ENCODE data around the gene C1QA. TPM values are rescaled to one million over a fixed set of nuclear protein-coding genes. Genes with fewer than 3 reads are reported as not detected.

Gene C1QA
- total RNA-seq, 6 experiments from 2014 or later, result not detected

- H3K27ac Mint-ChIP-seq, result no peak overlapping the region
- no peak for DNase-seq
- TF ChIP-seq CTCF (IDR thresholded peaks at IDR 0.05), result no peak
- H3K4me1 Mint-ChIP-seq (ENCODE audit: low read depth), result 0 out of 2 replicates have a peak, but pooled peaks cover 5% of the 10 kb centered on the region
- H3K36me3 Mint-ChIP-seq (ENCODE audit: low read depth), result no peaks in the 10 kb centered on the region
- no peak overlapping the region for H3K4me3 Mint-ChIP-seq
- no peaks in the 10 kb centered on the region for H3K9me3 Mint-ChIP-seq
- peaks cover 56% of the 10 kb centered on the region for H3K27me3 Mint-ChIP-seq (ENCODE audit: insufficient read depth)
These were observed 43.3 kb upstream of the C1QA start for GRCh38 chr1:22592919-22593790.

DNA sequence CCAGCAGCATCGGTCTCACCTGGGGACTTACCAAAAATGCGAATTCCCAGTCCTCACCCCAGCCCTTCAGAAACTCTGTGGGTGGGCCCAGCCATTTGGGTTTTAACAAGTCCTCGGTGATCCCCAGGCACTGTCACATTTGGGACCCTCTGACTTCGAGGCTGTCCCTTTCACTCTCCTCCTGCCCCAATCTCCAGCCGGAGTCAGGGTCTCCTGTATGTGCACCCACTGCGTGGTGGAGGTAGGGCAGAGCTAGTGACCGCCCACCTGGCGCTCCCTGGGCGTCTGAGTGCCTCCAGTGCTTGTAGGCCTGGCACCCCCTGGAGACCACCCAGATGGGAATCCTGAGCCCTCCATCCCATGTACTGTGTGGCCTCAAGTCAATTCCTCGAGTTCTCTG lies 42.0 kb upstream of the C1QA start:
- H3K27me3 Mint-ChIP-seq (ENCODE audit: insufficient read depth), result peaks cover 50% of the 10 kb centered on the region
- no peak for DNase-seq
- no peaks in the 10 kb centered on the region for H3K9me3 Mint-ChIP-seq
- H3K4me3 Mint-ChIP-seq, result no peak overlapping the region
- 0 out of 2 replicates have a peak, but pooled peaks cover 5% of the 10 kb centered on the region for H3K4me1 Mint-ChIP-seq (ENCODE audit: low read depth)
- H3K27ac Mint-ChIP-seq, result no peak overlapping the region
- no peak for TF ChIP-seq CTCF (IDR thresholded peaks at IDR 0.05)
- no peaks in the 10 kb centered on the region for H3K36me3 Mint-ChIP-seq (ENCODE audit: low read depth)

DNA sequence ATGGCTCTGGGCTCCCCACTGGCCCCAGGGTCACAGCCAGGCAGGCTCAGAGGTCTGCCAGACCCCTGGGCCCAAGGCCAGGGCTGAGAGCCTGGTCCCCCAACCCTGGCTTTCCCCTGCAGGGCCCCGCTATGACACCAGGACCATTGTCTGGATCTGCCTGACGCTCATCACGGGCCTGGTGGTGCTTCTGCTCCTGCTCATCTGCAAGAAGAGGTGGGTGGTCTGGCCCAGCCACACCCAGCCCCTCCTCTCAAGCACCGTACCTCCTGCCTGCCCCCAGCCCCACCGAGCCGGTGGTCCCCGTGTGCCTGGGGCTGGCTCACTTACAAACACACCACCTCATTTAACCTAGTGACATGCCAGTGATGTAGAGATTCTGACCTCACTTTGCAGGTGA lies 41.3 kb upstream of the C1QA start:
- Mint-ChIP-seq H3K4me3 (no peak overlapping the region), H3K27ac (no peak overlapping the region), H3K9me3 (no peaks in the 10 kb centered on the region), H3K36me3 (ENCODE audit: low read depth) (no peaks in the 10 kb centered on the region), H3K4me1 (ENCODE audit: low read depth) (0 out of 2 replicates have a peak, but pooled peaks cover 5% of the 10 kb centered on the region), H3K27me3 (ENCODE audit: insufficient read depth) (peaks cover 43% of the 10 kb centered on the region)
- TF ChIP-seq CTCF (IDR thresholded peaks at IDR 0.05), result no peak
- DNase-seq, result no peak

- no peak for DNase-seq
- no peak for TF ChIP-seq CTCF (IDR thresholded peaks at IDR 0.05)
- Mint-ChIP-seq H3K4me3 (no peak overlapping the region), H3K4me1 (ENCODE audit: low read depth) (no peaks in the 10 kb centered on the region), H3K27me3 (ENCODE audit: insufficient read depth) (peaks cover 25% of the 10 kb centered on the region), H3K27ac (no peak overlapping the region), H3K9me3 (no peaks in the 10 kb centered on the region), H3K36me3 (ENCODE audit: low read depth) (no peaks in the 10 kb centered on the region)
These were observed 39.0 kb upstream of the C1QA start for GRCh38 chr1:22597301-22597965.

DNA sequence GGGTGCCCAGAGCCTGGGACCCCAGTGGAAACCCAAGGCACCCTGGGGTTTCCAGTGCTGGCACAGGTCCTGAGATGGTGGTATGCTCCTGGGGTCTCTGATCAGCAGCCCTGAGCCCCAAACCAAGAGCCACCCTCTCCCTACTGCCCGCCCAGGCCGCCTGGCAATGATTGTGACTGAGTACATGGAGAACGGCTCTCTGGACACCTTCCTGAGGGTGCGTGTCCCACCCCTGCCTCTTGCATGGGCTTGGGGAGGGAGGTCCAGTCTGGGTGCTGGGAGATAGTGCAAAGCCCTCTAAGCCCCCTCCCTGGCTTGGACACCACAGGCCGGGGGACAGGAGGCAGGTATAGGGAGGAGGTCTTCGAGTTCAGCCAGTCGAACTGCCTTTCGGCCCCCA lies 38.4 kb upstream of the C1QA start:
- no peak for DNase-seq
- Mint-ChIP-seq H3K4me1 (ENCODE audit: low read depth) (no peaks in the 10 kb centered on the region), H3K36me3 (ENCODE audit: low read depth) (no peaks in the 10 kb centered on the region), H3K27me3 (ENCODE audit: insufficient read depth) (peaks cover 28% of the 10 kb centered on the region), H3K4me3 (no peak overlapping the region), H3K9me3 (no peaks in the 10 kb centered on the region), H3K27ac (no peak overlapping the region)
- TF ChIP-seq CTCF (IDR thresholded peaks at IDR 0.05), result no peak

Measured in HFFc6 (cell line).